Spleen (tissue), 7 donors: Measurements from ENCODE around the gene AMBRA1.

Source experiments
- CTCF ChIP-seq, 11 experiments: fragments of 200-600 bp in 7 of 11; fragments of 450-650 bp in 4 of 11; sonication (generic) in 4 of 11; IDR thresholded peaks in 8 of 11; conservative IDR thresholded peaks in 3 of 11; 1 replicate in 7 of 11; 2 replicates in 4 of 11; pipeline versions ENCODE4 v1.4.0 to v1.8.0; 2016 to 2021; ENCODE audit warnings: antibody characterized with exemption in 11 of 11, inconsistent platforms in 4 of 11, mild to moderate bottlenecking in 1 of 11
- POLR2A ChIP-seq, 3 donors: fragments of 450-650 bp; IDR thresholded peaks; one replicate each; pipeline ENCODE4 v1.5.1; 2017; ENCODE audit warnings: antibody characterized with exemption in 3 of 3, mild to moderate bottlenecking in 1 of 3
- donor health status: DM: no; HTN: no; CAD: no; lungs with moderate emphysema.
- donor health status: DM: no; HTN: no; CAD: no.
- donor health status: DM: no; HTN: no; CAD: no.

GRCh38 chr11:46393231-46393616, 200.6 kb downstream of the AMBRA1 start:
- no peak for TF ChIP-seq POLR2A (IDR thresholded peaks at IDR 0.05)
- TF ChIP-seq CTCF (IDR thresholded peaks at IDR 0.05 in 8 of 11, conservative IDR thresholded peaks at IDR 0.05 in 3 of 11) = no peak
